GM10266 (cell line): ENCODE data around the gene NUCB1.

Source experiments
- DNase-seq: peaks from one replicate; pipeline ENCODE4 v3.0.0; 2012; ENCODE audit errors: extremely low spot score
- TF ChIP-seq, protein P1 (sequence below): IDR thresholded peaks from 2 replicates; pipeline ENCODE4 v1.5.1; 2012; ENCODE audit warnings: mild to moderate bottlenecking, low read depth; ENCODE audit not compliant: control insufficient read depth, insufficient read depth; ENCODE audit errors: missing control alignments

NUCB1 gene

DNA sequence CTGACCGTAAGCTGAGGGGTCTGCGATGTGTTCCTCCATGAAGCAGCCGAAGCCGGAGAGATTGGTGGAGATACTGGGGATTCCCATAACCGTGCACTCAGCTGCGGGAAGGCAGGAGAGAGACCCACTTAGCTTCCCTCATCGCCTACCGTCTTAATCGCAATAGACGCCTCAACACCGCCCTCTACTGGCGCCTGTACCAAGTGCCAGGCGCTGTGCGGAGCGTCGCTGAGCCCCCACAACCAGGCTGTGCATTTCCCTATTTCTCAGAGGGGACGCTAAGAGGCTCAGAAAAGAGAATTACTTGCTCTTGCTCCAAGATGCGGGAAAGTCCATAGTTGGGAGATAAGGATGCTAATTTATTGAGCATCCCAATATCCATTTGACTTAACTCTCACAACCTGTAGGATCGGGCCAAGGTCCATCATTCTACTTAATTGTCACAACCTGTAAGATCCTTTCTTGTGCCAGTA is 70.8 kb downstream of the NUCB1 start:
- TF ChIP-seq, protein P1, sequence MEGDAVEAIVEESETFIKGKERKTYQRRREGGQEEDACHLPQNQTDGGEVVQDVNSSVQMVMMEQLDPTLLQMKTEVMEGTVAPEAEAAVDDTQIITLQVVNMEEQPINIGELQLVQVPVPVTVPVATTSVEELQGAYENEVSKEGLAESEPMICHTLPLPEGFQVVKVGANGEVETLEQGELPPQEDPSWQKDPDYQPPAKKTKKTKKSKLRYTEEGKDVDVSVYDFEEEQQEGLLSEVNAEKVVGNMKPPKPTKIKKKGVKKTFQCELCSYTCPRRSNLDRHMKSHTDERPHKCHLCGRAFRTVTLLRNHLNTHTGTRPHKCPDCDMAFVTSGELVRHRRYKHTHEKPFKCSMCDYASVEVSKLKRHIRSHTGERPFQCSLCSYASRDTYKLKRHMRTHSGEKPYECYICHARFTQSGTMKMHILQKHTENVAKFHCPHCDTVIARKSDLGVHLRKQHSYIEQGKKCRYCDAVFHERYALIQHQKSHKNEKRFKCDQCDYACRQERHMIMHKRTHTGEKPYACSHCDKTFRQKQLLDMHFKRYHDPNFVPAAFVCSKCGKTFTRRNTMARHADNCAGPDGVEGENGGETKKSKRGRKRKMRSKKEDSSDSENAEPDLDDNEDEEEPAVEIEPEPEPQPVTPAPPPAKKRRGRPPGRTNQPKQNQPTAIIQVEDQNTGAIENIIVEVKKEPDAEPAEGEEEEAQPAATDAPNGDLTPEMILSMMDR: peak; percentile 86
- DNase-seq: peak; percentile 77
